ENCODE measurements around the gene YTHDF1. TPM values are rescaled to one million over a fixed set of nuclear protein-coding genes. Genes with fewer than 3 reads are reported as not detected.

Gene YTHDF1
- total and polyA plus RNA-seq, 2 of the 4 experiments (the other 2 are of a cell fraction): 10.9 to 22.6 TPM

- no peak overlapping the region for H2AK5ac ChIP-seq (ENCODE audit: low read depth, low read length)
- H3K4me1 ChIP-seq (ENCODE audit: control insufficient read depth, insufficient read depth, low read length): no peaks in the 10 kb centered on the region
- no peak for TF ChIP-seq FOS (IDR thresholded peaks at IDR 0.05; ENCODE audit: low read depth, low read length)
- TF ChIP-seq MAFK (IDR thresholded peaks at IDR 0.05; ENCODE audit: low read depth, low read length): no peak
- 0 out of 2 replicates have a peak, but pooled peaks have one; percentile 4 for TF ChIP-seq CTCF (conservative IDR thresholded peaks at IDR 0.05; ENCODE audit: low read depth, low read length)
- TF ChIP-seq RFX5 (IDR thresholded peaks at IDR 0.05; ENCODE audit: low read depth, low read length): no peak
- H3K79me1 ChIP-seq (ENCODE audit: low read depth in 1 of 2, low read length in 2 of 2): no peaks in the 10 kb centered on the region
- no peaks in the 10 kb centered on the region for H3K9me1 ChIP-seq (ENCODE audit: insufficient read depth, low read length)
- DNase-seq (no peak), ATAC-seq (ENCODE audit: low read depth) (no peak)
- intact Hi-C loops (cut with micrococcal nuclease): no loop called here
- H3K4ac ChIP-seq (ENCODE audit: low read depth, low read length): no peak overlapping the region
- no peak overlapping the region for H3K56ac ChIP-seq (ENCODE audit: extremely low read depth, insufficient read depth, low read length)
- no peak overlapping the region for H2AFZ ChIP-seq (replicated peaks; ENCODE audit: low read length, poor library complexity)
- peak overlapping the region; percentile 24 for H2AK9ac ChIP-seq (replicated peaks; ENCODE audit: low read depth, low read length, poor library complexity)
- no peak overlapping the region for H4K5ac ChIP-seq (ENCODE audit: low read depth, low read length)
- CTCF ChIA-PET: no interaction called here
- no peak overlapping the region for H3K4me2 ChIP-seq (ENCODE audit: low read depth, low read length)
- H4K91ac ChIP-seq (ENCODE audit: insufficient read depth, low read depth, low read length): no peak overlapping the region
- BruUV-seq (replicated peaks): no TSS peak
- H3K9me3 ChIP-seq (ENCODE audit: control insufficient read depth, insufficient read depth, low read length): no peaks in the 10 kb centered on the region
- peaks cover 68% of the 10 kb centered on the region for H3K27me3 ChIP-seq (ENCODE audit: control insufficient read depth, insufficient read depth, low read length)
- no peak overlapping the region for H2BK20ac ChIP-seq (ENCODE audit: low read depth, low read length)
- H3K18ac ChIP-seq (ENCODE audit: low read depth, low read length): no peak overlapping the region
- POLR2A ChIA-PET (ENCODE audit: unreplicated experiment): no interaction called here
- H4K20me1 ChIP-seq (ENCODE audit: insufficient read depth, low read length): peaks cover 9% of the 10 kb centered on the region
- H2BK5ac ChIP-seq (ENCODE audit: low read depth, low read length, poor library complexity, severe bottlenecking): no peak overlapping the region
- no peak overlapping the region for H3K9ac ChIP-seq (ENCODE audit: low read depth, low read length)
- dilution Hi-C loops (cut with HindIII; ENCODE audit: low sequenced_read_pairs, unreplicated experiment): no loop called here
- H4K8ac ChIP-seq (ENCODE audit: low read depth in 2 of 2, low read length in 2 of 2): no peak overlapping the region
- no peak overlapping the region for H3K14ac ChIP-seq (replicated peaks; ENCODE audit: low read depth, low read length)
- no peak overlapping the region for H3K4me3 ChIP-seq (ENCODE audit: insufficient read depth, low read depth, low read length)
- no peak overlapping the region for H3K27ac ChIP-seq (ENCODE audit: insufficient read depth, low read length)
- in situ Hi-C loops (cut with MboI; ENCODE audit: low sequenced_read_pairs): no loop called here
- no peak overlapping the region for H2BK15ac ChIP-seq (ENCODE audit: low read depth, low read length)
- H3K36me3 ChIP-seq (ENCODE audit: control insufficient read depth, insufficient read depth, low read length): no peaks in the 10 kb centered on the region
- no peak overlapping the region for H2BK120ac ChIP-seq (ENCODE audit: low read depth, low read length)
- 80% methylated on average over 1 of the region's 8 CpGs; no CpG with 5 or more reads in 1 of the 2 experiments for WGBS, 2 experiments (ENCODE audit: extremely low coverage in 2 of 2, insufficient read length in 1 of 2)
- H3K23ac ChIP-seq (ENCODE audit: low read depth, low read length): no peak overlapping the region
Measured at GRCh38 chr20:63172726-63173125, 43.2 kb downstream of the YTHDF1 start.
